Measurements from ENCODE around the gene TMEM187. TPM values are rescaled to one million over a fixed set of nuclear protein-coding genes. Genes with fewer than 3 reads are reported as not detected.

TMEM187 gene
- total and polyA plus RNA-seq, 11 donors = 3.2 to 11.4 (median 7.2) TPM

DNA sequence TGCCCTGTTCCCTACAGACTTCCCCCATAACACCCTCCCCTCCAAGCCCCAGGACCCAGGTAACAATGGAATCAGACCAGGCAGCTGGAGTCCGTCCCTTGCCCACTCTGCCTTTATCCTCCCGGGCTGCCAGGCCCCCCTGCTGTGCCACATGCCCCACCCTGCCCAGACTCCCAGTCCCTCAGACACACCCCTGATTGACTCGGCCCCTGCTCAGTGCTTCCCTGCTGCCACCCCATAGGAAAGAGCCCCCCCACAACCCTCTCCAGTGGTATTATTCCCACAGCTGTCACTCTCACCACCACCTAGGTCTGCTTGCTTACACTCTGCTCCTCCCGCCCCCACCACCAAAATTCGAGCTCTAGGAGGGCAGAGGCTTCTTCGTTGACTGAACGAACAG, 33.0 kb upstream of the TMEM187 start:
- Histone ChIP-seq H3K27me3 (peaks cover 0 to 23% (median 0%) of the 10 kb centered on the region in 9 donors), H3K27ac (no peak overlapping the region), H3K36me3 (no peaks in the 10 kb centered on the region), H3K4me1 (peaks cover 0 to 11% (median 0%) of the 10 kb centered on the region in 12 donors), H3K9me3 (no peaks in the 10 kb centered on the region), H3K4me3 (no peak overlapping the region)
- DNase-seq (no peak), ATAC-seq (no peak)
- no peak for TF ChIP-seq POLR2A (IDR thresholded peaks at IDR 0.05)
- TF ChIP-seq, protein P1, sequence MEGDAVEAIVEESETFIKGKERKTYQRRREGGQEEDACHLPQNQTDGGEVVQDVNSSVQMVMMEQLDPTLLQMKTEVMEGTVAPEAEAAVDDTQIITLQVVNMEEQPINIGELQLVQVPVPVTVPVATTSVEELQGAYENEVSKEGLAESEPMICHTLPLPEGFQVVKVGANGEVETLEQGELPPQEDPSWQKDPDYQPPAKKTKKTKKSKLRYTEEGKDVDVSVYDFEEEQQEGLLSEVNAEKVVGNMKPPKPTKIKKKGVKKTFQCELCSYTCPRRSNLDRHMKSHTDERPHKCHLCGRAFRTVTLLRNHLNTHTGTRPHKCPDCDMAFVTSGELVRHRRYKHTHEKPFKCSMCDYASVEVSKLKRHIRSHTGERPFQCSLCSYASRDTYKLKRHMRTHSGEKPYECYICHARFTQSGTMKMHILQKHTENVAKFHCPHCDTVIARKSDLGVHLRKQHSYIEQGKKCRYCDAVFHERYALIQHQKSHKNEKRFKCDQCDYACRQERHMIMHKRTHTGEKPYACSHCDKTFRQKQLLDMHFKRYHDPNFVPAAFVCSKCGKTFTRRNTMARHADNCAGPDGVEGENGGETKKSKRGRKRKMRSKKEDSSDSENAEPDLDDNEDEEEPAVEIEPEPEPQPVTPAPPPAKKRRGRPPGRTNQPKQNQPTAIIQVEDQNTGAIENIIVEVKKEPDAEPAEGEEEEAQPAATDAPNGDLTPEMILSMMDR (IDR thresholded peaks at IDR 0.05) = no peak
- intact Hi-C loops (cut with DNase I) = no loop called here
- WGBS, 4 donors = 67 to 71% (median 68%) methylated on average over 7 of the region's 7 CpGs

DNA sequence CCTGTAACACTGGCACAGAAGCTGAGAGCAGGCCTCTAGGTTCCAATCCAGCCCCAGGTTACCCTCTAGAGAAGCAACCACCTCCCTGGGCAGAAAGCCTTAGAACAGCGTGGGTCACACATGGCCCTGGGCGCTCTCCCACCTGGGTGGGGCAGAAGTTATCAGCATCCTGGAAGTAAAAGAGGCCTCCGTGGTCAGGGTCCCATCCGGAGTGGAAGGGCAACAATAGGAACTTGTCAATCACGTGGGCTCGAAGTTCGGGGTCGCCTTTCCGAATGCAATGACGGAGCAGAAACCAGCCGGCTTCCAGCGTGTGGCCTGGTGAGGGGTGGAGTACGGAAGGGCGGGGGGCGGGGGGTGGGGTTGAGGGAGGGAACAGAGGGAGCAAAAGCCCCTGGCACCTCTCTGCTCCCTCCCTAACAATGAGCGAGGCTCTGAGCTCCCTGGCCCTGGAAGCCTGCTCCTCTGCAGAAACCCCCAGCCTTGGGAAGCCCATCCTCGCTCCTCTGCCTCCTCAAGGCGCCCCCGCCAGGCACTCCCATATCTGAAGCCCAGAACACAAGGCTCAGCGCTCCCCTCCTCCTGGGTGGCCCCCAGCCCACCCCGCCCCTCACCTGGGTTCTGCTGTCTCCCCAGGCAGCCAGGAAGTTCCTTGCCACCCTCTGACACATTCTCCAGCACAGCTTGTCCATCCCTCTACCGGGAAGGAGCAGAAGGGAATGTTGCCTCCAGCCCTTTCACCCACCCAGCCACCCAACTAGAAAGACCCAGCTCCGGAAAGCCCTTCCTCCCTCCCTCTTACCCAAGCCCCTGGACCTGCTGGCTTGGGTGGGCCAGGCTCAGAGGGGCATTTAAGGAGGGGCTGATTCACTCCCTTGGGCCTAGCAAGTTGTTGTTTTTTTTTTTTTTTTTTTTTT, 31.0 kb upstream of the TMEM187 start:
- 52 to 63% (median 56%) methylated on average over 17 to 23 of the region's 23 CpGs for WGBS, 4 donors
- Histone ChIP-seq H3K36me3 (no peaks in the 10 kb centered on the region), H3K4me1 (peaks cover 0 to 9% (median 0%) of the 10 kb centered on the region in 12 donors), H3K27me3 (peaks cover 0 to 28% (median 0%) of the 10 kb centered on the region in 9 donors), H3K27ac (peak overlapping the region in 4 of 12 donors; percentile 8 to 52 (median 16)), H3K9me3 (no peaks in the 10 kb centered on the region), H3K4me3 (peak overlapping the region in 4 of 12 donors; percentile 6 to 35 (median 14))
- ATAC-seq (peak in 1 of 4 donors; percentile 51), DNase-seq (no peak)
- TF ChIP-seq, protein P1 (IDR thresholded peaks at IDR 0.05) = no peak
- TF ChIP-seq POLR2A (IDR thresholded peaks at IDR 0.05) = no peak
- intact Hi-C loops (cut with DNase I) = no loop called here

DNA sequence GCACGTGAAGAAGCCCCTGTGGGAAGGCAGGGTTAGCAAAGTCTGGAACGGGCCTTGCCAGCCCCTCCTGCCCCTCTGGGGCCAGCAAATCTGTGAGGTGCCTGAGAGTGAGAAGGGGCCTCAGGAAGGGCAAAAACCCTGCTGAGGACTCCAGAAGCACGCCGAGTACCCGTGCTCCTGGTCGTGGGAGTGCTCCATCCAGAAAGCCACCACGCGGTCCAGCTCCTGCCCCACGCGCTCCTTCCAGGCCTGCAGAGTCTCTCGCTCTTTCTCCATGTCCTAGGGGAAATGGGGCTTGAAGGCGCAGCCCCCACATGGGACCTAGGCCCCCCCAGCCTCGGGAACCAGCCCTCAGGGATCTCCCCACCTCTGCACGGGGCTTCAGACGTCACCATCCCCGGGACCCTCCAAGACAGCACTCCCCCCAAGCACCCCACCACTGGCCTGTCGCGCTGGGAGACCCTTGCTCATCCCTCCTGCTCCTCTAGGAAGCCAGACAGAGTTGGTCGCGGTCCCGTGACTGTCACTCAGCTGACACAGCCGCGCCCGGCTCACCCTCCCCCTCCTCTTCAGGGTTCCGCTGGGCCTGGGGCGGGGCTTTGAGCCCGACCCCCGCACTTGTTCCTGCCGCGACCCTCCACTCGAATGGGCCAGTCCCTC, 28.3 kb upstream of the TMEM187 start, which contains the start of gene RENBP:
TSS of gene RENBP (minus strand) at position 504 of the 660 bp plus-strand sequence. CDS start at position 471, 33 bp downstream.
- DNase-seq (peak; percentile 56 to 83 (median 63)), ATAC-seq (peak in 3 of 4 donors; percentile 44 to 63 (median 59))
- no peaks in the 10 kb centered on the region for H3K9me3 ChIP-seq
- H3K27me3 ChIP-seq = peaks cover 0 to 28% (median 0%) of the 10 kb centered on the region in 9 donors
- peak within 1 kb of the TSS in 11 of 12 donors; percentile 18 to 59 (median 45) for H3K4me3 ChIP-seq
- WGBS, 4 donors = 16 to 39% (median 25%) methylated on average over 12 to 31 of the region's 31 CpGs
- no peak for TF ChIP-seq POLR2A (IDR thresholded peaks at IDR 0.05)
- TF ChIP-seq, protein P1 (IDR thresholded peaks at IDR 0.05) = no peak
- peak within 1 kb of the TSS in 6 of 12 donors; percentile 8 to 63 (median 41) for H3K27ac ChIP-seq
- peaks cover 0 to 25% (median 4%) of the 10 kb centered on the region in 12 donors for H3K4me1 ChIP-seq
- H3K36me3 ChIP-seq = peaks cover 0 to 5% (median under 1%) of the 10 kb centered on the region in 9 donors
- intact Hi-C loops (cut with DNase I) = no loop called here

Measured in heart left ventricle (tissue), 16 donors.